ENCODE data around the gene BOC. TPM values are rescaled to one million over a fixed set of nuclear protein-coding genes. Genes with fewer than 3 reads are reported as not detected.

BOC gene
- total RNA-seq, 1 experiment from 2014 or later: 3.5 TPM

GRCh38 chr3:113165841-113166240 lies 45.5 kb upstream of the BOC start:
- Histone ChIP-seq H3K23ac (ENCODE audit: insufficient read length, low read depth, low read length) (no peak overlapping the region), H4K5ac (ENCODE audit: insufficient read length, low read depth, low read length) (no peak overlapping the region), H3T11ph (ENCODE audit: low read length) (no peak overlapping the region), H3K4me1 (ENCODE audit: insufficient read depth, low read length) (no peaks in the 10 kb centered on the region; the same call in 1 of the 2 replicates), H3K23me2 (ENCODE audit: insufficient read length, low read depth, low read length, poor library complexity, severe bottlenecking) (peaks cover 3% of the 10 kb centered on the region), H3K79me2 (ENCODE audit: insufficient read depth, low read length) (no peaks in the 10 kb centered on the region), H3K79me1 (ENCODE audit: insufficient read depth, low read depth, low read length, poor library complexity, severe bottlenecking) (no peaks in the 10 kb centered on the region), H2BK5ac (ENCODE audit: insufficient read length, low read length) (no peak overlapping the region), H3K27me3 (ENCODE audit: insufficient read depth, low read length) (no peaks in the 10 kb centered on the region), H3K56ac (ENCODE audit: insufficient read length, low read depth, low read length) (no peak overlapping the region), H3K9ac (ENCODE audit: extremely low read depth, insufficient read length, low read length) (no peak overlapping the region), H3K4ac (ENCODE audit: low read depth, low read length) (no peak overlapping the region), H2AK5ac (ENCODE audit: insufficient read length, low read length) (no peak overlapping the region), H3K9me3 (ENCODE audit: control insufficient read depth, low read depth, low read length) (no peaks in the 10 kb centered on the region), H4K8ac (replicated peaks; ENCODE audit: insufficient read length, low read depth, low read length) (no peak overlapping the region), H2BK15ac (ENCODE audit: low read depth, low read length) (no peak overlapping the region), H3K18ac (ENCODE audit: insufficient read length, low read depth, low read length) (no peak overlapping the region), H4K20me1 (ENCODE audit: control insufficient read depth, insufficient read depth, insufficient read length) (no peaks in the 10 kb centered on the region), H2BK20ac (ENCODE audit: low read depth, low read length, poor library complexity, severe bottlenecking) (no peak overlapping the region), H2BK12ac (ENCODE audit: insufficient read length, low read depth, low read length) (no peak overlapping the region), H3K4me2 (ENCODE audit: insufficient read depth, insufficient read length, low read length) (no peak overlapping the region), H2BK120ac (ENCODE audit: low read depth, low read length, poor library complexity, severe bottlenecking) (no peak overlapping the region), H4K91ac (ENCODE audit: insufficient read length, low read depth, low read length) (no peak overlapping the region), H2AFZ (ENCODE audit: low read length) (no peak overlapping the region), H3K14ac (ENCODE audit: insufficient read depth, low read length) (no peak overlapping the region), H3K27ac (ENCODE audit: insufficient read length, low read depth, low read length) (no peak overlapping the region)
- peaks cover 10 to 20% of the 10 kb centered on the region in 2 experiments; a peak in 3 of 4 replicates for H3K4me1 Mint-ChIP-seq
- no peaks in the 10 kb centered on the region for H3K36me3 Mint-ChIP-seq (ENCODE audit: insufficient read depth in 1 of 3, low read depth in 3 of 3)
- H3K9me3 Mint-ChIP-seq: no peaks in the 10 kb centered on the region; a peak in 1 of 5 replicates
- TF ChIP-seq CTCF (conservative IDR thresholded peaks at IDR 0.05): no peak
- H3K4me3 Mint-ChIP-seq: no peak overlapping the region
- no peaks in the 10 kb centered on the region for H3K27me3 Mint-ChIP-seq (ENCODE audit: low read depth)
- WGBS (ENCODE audit: extremely low coverage, insufficient read length, low lambda C conversion rate): no CpG with 5 or more reads among the region's 3 CpGs
- no peak overlapping the region for H3K27ac Mint-ChIP-seq
- DNase-seq: no peak
